Measurements from ENCODE around the gene C1D.

- no peak for TF ChIP-seq POLR2A (IDR thresholded peaks at IDR 0.05)
- no peak for TF ChIP-seq CTCF (IDR thresholded peaks at IDR 0.05)
These were observed 65.3 kb downstream of the C1D start for GRCh38 chr2:67997528-67997900.
